GDM1 (cell line): ENCODE measurements around the gene TSPYL2.
A peak's percentile ranks its signal among the peaks of the same experiment; 100 is the strongest.

Experiments
- DNase-seq: peaks from one replicate; lab custom pipeline; 2025; lab: John Stamatoyannopoulos, UW

Gene TSPYL2

DNA sequence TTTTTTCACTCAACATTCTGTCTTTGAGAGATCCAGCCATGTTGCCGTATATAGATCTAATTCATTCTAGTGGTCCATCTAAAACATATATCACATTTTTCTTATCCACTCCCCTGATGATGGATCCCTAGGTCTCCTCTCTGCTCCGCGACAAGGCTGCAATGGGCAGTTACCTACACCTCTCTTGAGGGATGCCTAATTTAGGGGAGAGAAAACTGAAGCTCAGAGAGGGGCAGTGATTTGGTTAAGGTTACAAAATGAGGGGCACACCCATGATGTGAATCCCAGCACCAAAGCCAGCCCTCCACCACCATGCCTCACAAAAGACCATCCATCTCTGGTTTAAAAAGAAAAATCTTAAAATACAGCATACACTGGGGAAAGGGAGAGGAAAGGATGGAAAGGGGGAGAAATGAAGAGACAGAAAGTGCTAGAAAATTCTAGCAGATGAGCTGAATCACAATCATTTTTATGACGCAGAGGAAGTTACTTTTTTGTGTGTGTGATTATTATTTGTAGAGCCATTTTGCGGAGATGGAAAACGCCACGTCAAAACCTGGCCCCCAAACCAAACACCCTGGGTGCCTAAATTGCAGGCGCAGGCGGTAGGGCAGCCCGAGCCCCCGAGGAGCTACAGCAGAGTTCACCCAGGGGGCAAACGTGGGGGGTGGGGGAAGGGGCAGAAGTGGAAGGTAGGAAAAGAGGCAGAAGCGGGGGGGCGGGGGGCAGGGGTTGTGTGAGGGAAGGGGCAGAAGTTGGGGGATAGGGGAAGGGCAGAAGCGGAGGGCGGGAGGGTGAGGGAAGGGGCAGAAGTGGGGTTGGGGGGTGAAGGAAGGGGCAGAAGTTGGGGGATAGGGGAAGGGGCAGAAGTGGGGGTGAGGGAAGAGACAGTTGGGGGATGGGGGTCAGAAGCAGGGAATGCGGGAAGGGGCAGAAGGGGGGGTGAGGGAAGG, 1.3 kb upstream of the TSPYL2 start:
- no peak for DNase-seq

DNA sequence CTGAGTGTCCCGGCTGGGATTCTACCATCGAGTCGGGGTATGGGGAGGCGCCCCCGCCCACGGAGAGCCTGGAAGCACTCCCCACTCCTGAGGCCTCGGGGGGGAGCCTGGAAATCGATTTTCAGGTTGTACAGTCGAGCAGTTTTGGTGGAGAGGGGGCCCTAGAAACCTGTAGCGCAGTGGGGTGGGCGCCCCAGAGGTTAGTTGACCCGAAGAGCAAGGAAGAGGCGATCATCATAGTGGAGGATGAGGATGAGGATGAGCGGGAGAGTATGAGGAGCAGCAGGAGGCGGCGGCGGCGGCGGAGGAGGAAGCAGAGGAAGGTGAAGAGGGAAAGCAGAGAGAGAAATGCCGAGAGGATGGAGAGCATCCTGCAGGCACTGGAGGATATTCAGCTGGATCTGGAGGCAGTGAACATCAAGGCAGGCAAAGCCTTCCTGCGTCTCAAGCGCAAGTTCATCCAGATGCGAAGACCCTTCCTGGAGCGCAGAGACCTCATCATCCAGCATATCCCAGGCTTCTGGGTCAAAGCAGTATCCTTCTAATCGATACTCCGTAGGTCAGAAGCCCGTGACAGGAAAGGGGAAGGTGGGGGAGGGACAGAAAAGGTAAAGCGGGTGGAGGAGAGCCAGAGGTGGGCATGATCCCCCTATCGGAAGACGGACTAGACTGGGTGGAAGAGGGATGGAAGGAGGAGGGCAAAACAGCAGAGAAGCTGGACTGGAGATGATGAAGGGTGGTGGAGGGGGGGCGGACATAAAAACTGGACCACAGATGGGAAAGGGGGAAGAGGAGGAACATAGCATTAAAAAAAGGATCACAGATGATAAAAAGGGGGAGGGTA, 828 bp downstream of the TSPYL2 start:
- no peak for DNase-seq

DNA sequence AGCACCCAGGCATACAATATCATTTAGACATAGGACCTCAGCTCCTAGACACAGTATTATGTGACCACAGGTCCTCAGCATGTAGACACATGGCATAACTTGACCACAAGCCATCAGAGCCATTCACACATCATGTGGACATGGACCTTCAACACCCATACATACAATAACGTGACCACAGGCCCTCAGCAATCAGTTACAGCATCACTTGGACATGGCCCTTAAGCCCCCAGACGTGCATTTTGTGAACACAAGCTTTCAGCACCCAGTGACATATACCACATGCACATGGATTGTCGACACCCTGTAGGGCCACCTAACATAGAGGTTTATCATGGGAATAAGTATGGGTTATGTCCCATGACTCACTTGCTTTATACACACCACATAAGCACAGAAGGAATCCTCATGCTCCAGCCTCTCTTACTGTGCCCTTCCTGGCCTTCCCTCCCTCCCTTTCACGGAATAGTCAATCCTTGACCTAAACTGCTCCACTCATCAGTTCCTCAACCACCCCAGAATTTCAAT, 1.9 kb downstream of the TSPYL2 start:
- DNase-seq = no peak

DNA sequence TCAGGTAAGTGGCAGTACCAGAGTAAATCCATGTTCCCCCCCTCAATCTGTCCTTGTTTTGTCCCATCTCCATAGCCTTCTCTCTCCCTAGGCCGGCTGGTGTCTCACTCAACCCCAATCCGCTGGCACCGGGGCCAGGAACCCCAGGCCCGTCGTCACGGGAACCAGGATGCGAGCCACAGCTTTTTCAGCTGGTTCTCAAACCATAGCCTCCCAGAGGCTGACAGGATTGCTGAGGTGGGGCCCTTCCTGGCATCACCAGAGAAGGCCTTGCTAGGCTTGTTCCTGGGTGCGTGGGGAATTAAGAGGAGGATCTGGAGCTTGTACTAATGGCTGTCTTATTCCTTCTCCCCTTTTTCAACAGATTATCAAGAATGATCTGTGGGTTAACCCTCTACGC, 2.7 kb downstream of the TSPYL2 start:
- DNase-seq = no peak

DNA sequence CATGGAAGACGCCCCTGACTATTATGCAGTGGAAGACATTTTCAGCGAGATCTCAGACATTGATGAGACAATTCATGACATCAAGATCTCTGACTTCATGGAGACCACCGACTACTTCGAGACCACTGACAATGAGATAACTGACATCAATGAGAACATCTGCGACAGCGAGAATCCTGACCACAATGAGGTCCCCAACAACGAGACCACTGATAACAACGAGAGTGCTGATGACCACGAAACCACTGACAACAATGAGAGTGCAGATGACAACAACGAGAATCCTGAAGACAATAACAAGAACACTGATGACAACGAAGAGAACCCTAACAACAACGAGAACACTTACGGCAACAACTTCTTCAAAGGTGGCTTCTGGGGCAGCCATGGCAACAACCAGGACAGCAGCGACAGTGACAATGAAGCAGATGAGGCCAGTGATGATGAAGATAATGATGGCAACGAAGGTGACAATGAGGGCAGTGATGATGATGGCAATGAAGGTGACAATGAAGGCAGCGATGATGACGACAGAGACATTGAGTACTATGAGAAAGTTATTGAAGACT, 3.6 kb downstream of the TSPYL2 start:
- no peak for DNase-seq

DNA sequence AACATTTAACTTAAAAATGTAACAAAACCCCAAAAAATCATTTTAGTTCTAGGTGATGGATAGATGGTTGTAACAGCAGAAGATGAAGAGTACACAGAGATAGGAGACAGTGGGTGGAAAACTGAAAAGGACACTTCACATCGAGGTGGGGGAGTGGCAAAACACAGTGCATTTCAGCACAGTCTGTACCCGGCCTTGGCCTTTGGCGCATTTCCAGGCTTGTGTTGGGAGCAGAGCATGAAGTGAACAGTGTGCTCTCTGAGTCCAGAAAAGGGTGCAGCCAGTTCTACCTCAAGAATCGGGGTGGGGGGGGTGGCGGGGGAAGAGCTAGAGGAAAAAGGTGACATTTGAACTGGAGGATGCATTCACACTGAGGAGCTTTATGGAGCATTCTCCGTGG, 4.3 kb downstream of the TSPYL2 start:
- DNase-seq = no peak

DNA sequence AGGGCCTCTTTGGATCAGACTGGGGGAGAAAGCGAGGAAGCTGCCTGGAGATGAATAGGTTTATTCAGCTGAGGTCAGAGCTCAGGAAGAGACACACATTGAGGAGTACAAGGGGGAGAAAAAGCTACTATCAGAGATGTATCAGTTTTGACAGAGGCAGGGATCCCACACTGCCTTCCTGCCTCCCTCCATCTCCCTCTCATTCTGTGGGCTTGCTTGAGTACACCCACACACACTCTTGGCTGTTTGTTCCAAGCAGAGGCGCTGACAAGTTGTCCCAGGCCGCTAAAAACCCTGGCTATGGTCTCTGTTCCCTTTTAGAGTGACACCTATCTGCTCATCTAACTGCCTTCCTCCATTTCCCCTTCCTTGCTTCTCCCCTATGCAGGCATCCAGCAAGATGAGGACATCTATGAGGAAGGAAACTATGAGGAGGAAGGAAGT, 5.2 kb downstream of the TSPYL2 start:
- no peak for DNase-seq

DNA sequence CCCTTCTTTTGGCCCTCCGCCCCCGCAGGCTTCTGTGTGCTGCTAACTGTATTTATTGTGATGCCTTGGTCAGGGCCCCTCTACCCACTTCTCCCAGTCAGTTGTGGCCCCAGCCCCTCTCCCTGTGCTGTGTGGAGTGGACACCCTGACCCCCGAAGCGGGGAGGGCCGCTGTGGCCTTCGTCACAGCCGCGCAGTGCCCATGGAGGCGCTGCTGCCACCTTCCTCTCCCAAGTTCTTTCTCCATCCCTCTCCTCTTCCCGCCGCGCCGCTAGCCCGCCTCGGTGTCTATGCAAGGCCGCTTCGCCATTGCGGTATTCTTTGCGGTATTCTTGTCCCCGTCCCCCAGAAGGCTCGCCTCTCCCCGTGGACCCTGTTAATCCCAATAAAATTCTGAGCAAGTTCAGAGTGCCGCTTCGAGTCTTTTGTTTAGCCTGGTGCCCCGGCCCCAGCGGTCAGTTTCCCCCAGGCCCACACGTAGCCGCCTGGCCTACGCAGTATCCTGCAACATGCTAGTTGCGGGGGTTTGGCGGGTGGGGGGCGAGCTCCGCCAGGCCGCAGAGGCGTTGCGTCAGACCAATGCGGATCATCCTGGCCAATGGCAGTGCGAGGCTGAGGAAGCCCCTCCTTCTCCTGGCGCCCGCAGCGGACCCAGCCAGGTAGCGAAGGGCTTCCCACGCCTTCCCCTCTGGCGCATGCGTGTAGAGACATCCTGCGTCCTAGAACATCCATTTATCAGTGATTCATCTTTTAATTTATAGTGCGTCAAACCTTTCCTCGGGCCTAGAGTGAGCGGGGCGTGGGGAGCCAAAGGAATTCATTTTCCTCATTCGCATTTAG, 6.2 kb downstream of the TSPYL2 start:
- no peak for DNase-seq

DNA sequence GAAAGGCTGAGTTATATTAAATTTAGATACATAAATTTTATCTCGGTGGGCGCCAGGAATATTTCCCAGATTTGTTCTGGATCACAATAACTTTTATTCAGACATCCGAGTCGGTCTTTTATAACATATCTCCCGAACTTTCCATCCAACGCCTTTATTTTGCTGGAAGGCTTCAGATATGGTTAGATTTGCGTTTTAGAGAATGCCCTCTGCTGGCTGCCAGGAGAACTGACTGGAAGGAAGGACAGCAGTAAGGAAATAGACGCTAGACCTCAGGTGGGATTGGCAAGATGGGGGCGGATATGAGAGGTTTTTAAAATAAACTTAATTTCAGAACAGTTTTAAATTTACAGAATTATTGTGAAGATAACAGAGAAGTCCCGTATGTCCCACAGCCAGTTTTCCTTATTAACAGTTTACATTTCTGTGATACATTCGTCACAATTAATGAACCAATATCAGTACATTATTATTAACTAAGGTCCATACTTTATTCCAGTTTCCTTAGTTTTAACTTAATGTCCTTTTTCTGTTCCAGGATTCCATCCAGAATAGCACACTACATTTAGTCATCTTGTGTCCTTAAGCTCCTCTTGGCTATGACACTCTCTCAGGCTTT, 7.2 kb downstream of the TSPYL2 start:
- DNase-seq = no peak

DNA sequence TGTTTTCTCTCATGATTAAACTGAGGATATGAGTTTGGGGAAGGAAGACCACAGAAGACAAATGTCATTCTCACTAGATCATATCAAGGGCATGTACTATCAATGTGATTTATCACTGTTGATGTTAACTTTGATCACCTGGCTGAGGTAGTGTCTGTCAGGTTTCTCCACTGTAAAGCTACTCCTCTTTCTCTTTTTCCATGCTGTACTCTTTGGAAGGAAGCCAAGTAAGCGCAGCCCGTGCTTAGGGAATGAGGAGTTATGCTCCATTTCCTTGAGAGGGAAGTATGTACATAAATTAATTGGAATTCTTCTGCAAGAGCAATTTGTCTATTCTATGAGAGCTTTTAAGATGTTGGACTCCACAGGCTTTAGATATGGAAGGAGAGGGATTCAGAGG, 7.8 kb downstream of the TSPYL2 start:
- DNase-seq = no peak

DNA sequence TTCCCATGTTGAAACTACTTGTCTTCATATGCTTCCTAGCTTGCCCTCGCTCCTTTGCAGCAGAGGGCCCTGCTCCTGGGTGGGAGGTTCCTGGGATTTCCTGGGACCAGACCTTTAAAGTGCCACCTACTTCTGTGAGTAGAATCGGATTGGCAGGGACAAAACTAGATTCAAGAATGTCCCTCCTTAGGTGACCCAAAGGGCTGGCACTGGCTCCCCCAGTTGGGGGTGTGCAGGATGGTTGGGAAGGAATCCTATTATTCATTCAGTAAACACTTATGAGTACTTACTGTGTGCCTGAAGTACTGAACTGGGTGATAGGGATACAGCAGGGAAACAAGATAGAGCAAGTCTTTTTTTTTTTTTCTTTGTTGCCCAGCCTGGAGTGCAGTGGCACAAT, 9.2 kb downstream of the TSPYL2 start:
- no peak for DNase-seq

DNA sequence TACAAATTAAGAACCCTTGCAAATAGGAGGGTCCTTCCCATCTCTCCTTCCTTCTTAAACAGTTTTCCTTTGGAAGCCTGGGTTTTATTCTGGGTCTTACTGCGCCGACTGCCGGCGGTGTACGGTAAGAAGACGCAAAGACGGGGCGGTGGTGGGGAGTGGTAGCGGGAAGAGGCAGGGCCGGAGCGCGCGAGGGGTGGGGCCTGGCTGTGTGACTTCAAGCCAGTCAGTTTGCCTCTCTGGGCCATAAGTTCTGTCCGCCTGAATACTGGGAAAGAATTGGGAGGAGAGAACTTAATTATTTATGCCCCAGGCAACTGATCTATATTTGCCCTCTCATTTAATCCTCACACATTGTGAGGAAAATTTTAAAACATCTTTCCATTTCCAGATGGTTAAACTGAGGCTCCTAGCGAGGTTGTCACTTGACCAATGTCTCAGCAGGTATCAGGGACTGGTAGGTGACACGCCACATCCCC, 11.0 kb downstream of the TSPYL2 start:
- DNase-seq = peak; percentile 37

DNA sequence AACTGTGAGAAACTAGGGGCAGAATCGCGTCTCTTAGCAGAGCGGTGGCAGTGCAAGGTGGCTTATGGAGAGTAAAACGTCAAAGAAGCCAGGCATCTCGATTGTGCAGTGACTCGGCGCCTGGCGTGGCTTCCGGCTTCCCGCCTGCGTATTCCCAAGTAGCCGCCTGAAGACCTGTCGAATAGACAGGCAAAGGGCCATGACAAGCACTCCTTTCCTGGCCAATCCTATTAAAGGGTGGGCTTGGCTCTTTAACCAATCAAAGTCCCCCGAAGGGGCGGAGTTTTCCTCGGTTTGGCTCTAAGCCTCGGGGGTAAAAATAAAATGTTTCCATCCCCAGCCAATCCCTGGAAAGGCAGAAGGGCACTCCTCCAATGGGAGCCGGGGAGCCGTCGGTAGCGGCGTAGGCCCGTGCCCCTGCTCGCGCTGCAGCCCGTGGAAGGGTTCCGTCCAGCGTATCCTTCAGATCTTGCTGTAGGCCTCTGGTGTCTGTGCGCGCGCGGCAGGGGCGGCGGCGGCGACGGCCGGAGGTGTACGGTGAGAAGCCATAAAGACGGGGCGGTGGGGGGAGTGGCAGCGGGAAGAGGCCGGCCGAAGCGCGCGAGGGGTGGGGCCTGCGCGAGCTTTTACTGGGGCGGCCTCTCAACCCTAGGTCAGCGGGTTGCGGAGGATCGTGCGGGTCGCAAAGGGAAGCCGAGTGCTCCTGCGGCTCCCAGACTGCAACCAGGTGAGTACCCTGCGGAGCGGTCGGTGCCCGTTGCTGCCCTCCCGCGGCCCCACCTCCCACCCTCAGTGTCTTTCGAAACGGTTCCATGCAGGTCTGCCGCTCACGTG, 11.8 kb downstream of the TSPYL2 start, which contains the start of gene KANTR:
Gene KANTR, plus strand, starts transcription at position 395 of the 834 bp plus-strand sequence. CDS start 30,131 bp downstream, outside the sequence.
- peak; percentile 77 for DNase-seq

DNA sequence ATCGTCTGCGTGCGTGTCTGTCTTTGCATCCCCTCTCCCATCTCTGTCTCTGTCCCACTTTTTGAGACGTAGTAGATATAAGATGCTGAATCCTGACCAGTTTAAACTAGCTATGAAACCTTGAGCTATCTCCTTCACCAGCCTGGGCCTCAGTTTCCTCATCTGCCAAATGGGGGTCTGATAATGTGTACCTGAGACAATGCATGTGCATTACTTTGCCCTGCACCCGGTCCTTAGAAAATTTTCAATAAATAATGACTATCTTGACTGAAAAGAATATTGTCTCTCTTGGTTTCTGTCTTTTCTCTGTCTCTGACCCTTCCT, 12.4 kb downstream of the TSPYL2 start:
- DNase-seq = no peak

DNA sequence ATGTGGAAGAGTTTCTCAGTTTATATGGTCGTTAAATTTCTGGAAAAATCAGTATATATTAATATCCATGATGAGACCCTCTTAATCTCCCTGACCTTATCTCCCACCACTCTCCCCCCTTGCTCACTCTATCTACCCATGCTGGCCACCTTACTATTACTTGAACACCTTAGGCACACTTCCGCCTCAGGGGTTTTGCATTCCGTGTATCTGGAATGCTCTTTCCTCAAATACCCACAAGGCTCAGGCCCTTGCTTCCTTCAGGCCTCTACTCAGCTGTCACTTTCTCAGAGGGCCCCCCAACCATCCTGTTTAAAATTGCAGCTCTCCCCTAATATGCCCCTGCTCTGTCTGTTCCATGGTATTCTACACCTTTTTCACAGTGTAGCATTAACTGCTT, 13.6 kb downstream of the TSPYL2 start:
- DNase-seq = no peak

DNA sequence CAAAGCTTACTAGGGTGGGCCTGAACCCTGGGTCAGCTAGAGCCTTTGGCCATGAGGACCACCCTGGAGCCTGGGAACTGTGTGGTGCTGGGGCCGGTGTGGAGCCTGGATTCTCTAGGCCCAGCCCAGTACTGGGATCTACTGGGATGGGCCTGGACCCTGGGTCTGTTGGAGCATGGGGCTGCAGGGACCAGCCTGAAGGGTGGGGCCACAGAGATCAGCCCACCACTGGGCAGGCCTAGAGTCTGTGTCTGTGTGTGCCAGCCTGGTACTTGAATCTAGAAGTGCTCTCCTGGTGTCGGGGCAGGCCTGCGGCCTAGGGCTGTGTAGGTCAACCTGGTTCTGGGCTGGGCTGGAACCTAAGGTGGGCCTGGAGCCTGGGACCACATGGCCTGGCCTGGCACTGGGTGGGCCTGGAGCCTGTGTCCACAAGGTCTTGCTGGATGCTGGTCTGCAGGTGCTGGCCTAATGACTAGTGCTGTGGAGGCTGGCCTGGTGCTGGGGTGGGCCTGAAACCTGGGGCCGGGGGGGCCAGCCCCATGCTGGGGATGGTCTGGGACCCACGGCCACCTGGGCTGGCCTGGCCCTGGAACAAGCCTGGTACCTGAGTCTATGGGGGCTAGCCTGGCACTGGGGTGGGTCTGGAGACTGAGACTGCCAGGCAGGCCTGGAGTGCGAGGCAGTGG, 32.8 kb downstream of the TSPYL2 start:
- no peak for DNase-seq

DNA sequence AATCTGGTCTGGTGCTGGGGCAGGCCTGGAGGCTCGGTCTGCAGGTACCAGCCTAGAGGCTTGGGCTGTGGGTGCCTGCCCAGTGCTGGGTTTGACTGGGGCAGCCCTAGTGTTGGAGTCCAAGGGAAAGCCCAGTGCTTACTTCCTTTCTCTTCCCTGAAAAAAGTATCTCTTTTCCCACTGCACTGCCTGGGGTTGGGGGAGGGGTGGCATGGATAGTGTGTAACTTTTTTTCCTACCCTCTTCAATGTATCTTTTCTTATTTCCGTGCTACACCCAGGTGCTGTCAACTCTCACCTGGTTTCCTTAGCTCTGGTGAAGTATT, 33.3 kb downstream of the TSPYL2 start:
- no peak for DNase-seq

DNA sequence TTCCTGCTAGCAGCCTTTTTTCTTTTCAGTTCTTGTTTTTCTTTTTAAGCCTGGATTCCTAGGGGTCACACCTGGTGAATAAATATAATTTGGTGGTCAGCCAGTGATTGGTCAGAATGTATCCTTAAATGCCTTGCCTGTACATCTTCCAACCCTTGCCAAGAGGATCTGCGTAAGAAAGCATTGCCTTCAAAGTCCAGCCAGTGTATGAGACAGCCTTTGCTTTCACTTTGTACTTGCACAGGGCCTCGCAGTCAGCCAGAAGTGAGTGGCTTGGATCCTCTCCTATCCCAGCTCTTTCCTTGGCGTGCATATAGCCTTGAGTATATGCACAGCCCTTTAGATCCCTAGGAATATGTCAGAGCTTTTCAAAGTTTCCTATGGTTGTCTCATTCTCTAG, 33.9 kb downstream of the TSPYL2 start:
- no peak for DNase-seq

DNA sequence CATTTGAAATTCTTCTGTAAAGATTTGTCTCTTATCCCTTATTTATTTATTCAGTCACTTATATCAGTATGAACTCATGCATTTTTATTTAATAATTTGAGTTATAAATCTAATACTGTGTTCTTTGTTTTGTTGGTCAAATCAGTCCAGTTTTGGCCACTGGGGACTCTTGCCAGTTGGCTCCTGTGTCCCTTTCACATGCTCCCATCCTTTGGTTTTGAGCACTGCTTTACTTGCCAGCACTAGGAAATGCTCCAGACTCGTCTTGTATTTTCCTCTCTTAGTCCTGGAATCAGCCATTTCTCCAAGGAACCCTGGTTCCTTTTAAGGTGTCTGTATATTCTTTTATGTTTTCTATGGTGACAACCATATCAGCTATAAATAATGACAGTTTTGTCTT, 39.8 kb downstream of the TSPYL2 start:
- DNase-seq = no peak

DNA sequence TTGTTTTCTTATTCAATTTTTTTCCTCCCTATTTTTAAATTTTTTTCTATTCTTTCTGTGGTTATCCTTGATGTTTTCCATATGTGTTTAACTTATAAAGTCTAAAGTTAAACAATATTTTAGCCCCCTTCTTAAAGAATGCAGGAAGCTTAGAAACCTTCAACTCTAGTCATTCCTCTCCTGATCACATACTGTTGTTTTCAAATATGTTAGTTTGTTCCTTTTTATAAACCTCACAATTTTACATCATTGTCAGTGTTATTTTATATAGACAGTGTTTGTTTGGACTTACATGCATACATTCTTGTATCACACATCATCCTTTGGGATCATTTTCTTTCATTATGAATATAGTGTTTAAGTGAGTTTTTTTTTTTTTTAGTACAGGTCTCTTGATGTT, 43.3 kb downstream of the TSPYL2 start:
- DNase-seq = no peak
